ENCODE results near the gene CLIC5. TPM values are rescaled to one million over a fixed set of nuclear protein-coding genes. Genes with fewer than 3 reads are reported as not detected.
A peak's percentile ranks its signal among the peaks of the same experiment; 100 is the strongest.

Gene CLIC5
- polyA plus RNA-seq, 3 donors = not detected

- WGBS (ENCODE audit: insufficient coverage) = 78% methylated on average over 1 of the region's 4 CpGs
- Histone ChIP-seq H3K4me2 (replicated peaks; ENCODE audit: extremely low read depth, low read length, poor library complexity, severe bottlenecking) (no peak overlapping the region), H4K20me1 (ENCODE audit: insufficient read depth, low read length) (no peaks in the 10 kb centered on the region), H3K9ac (ENCODE audit: insufficient read depth, low read length, poor library complexity, severe bottlenecking) (no peak overlapping the region), H3K36me3 (replicated peaks in 1 of 2; ENCODE audit: control insufficient read depth in 1 of 2, insufficient read depth in 2 of 2, low read length in 2 of 2) (no peaks in the 10 kb centered on the region), H2AFZ (ENCODE audit: insufficient read depth, low read depth, low read length, poor library complexity, severe bottlenecking) (no peak overlapping the region), H3K4me3 (replicated peaks in 1 of 3; ENCODE audit: low read depth in 2 of 3, low read length in 3 of 3) (no peak overlapping the region), H3K79me2 (ENCODE audit: insufficient read depth, low read length) (no peaks in the 10 kb centered on the region), H3K9me3 (replicated peaks in 1 of 2; ENCODE audit: control insufficient read depth in 1 of 2, insufficient read depth in 1 of 2, low read length in 2 of 2) (no peaks in the 10 kb centered on the region), H3K27ac (ENCODE audit: low read depth in 1 of 2, low read length in 2 of 2) (no peak overlapping the region), H3K27me3 (ENCODE audit: control insufficient read depth in 2 of 2, insufficient read depth in 2 of 2, low read length in 2 of 2) (no peaks in the 10 kb centered on the region), H3K4me1 (ENCODE audit: control insufficient read depth in 1 of 2, insufficient read depth in 2 of 2, low read length in 2 of 2) (peaks cover 0 to 4% of the 10 kb centered on the region in 2 donors)
- H3K4me3 Mint-ChIP-seq = no peak overlapping the region
- TF ChIP-seq CTCF (IDR thresholded peaks at IDR 0.05) = no peak
- H3K27ac Mint-ChIP-seq = no peak overlapping the region
- no peaks in the 10 kb centered on the region for H3K36me3 Mint-ChIP-seq
- DNase-seq = no peak
- H3K4me1 Mint-ChIP-seq = peaks cover 12% of the 10 kb centered on the region
- intact Hi-C loops (cut with micrococcal nuclease) = no loop called here
- H3K27me3 Mint-ChIP-seq (ENCODE audit: low read depth in 3 of 3) = peaks cover 0 to 2% (median 0%) of the 10 kb centered on the region in 3 donors
- H3K9me3 Mint-ChIP-seq = no peaks in the 10 kb centered on the region
Observed at GRCh38 chr6:45835721-45836437, 179.8 kb downstream of the CLIC5 start.

- no peak overlapping the region for H2AFZ ChIP-seq (ENCODE audit: insufficient read depth, low read depth, low read length, poor library complexity, severe bottlenecking)
- H3K27me3 ChIP-seq (ENCODE audit: control insufficient read depth in 2 of 2, insufficient read depth in 2 of 2, low read length in 2 of 2) = no peaks in the 10 kb centered on the region
- peaks cover 0 to 10% of the 10 kb centered on the region in 2 donors for H3K4me1 ChIP-seq (ENCODE audit: control insufficient read depth in 1 of 2, insufficient read depth in 2 of 2, low read length in 2 of 2)
- Mint-ChIP-seq H3K36me3 (no peaks in the 10 kb centered on the region), H3K9me3 (no peaks in the 10 kb centered on the region), H3K4me1 (peaks cover 16% of the 10 kb centered on the region), H3K27me3 (ENCODE audit: low read depth in 3 of 3) (peaks cover 0 to 2% (median 0%) of the 10 kb centered on the region in 3 donors), H3K27ac (peak overlapping the region in 2 of 7 donors; percentile 72 to 73), H3K4me3 (no peak overlapping the region)
- no peaks in the 10 kb centered on the region for H3K36me3 ChIP-seq (replicated peaks in 1 of 2; ENCODE audit: control insufficient read depth in 1 of 2, insufficient read depth in 2 of 2, low read length in 2 of 2)
- H3K4me3 ChIP-seq (replicated peaks in 1 of 3; ENCODE audit: low read depth in 2 of 3, low read length in 3 of 3) = no peak overlapping the region
- TF ChIP-seq CTCF (IDR thresholded peaks at IDR 0.05) = no peak
- intact Hi-C loops (cut with micrococcal nuclease) = no loop called here
- DNase-seq = no peak
- H3K9me3 ChIP-seq (replicated peaks in 1 of 2; ENCODE audit: control insufficient read depth in 1 of 2, insufficient read depth in 1 of 2, low read length in 2 of 2) = no peaks in the 10 kb centered on the region
- no peak overlapping the region for H3K4me2 ChIP-seq (replicated peaks; ENCODE audit: extremely low read depth, low read length, poor library complexity, severe bottlenecking)
- H3K27ac ChIP-seq (ENCODE audit: low read depth in 1 of 2, low read length in 2 of 2) = no peak overlapping the region
- no peaks in the 10 kb centered on the region for H4K20me1 ChIP-seq (ENCODE audit: insufficient read depth, low read length)
- H3K79me2 ChIP-seq (ENCODE audit: insufficient read depth, low read length) = no peaks in the 10 kb centered on the region
- no peak overlapping the region for H3K9ac ChIP-seq (ENCODE audit: insufficient read depth, low read length, poor library complexity, severe bottlenecking)
- WGBS (ENCODE audit: insufficient coverage) = 40% methylated on average over 1 of the region's 5 CpGs
Observed at GRCh38 chr6:45832063-45832462, 183.6 kb downstream of the CLIC5 start.

Small RNA genes within 50 kb of the gene (small RNA-seq; reads per million reads assigned to genes)
- gene RNU6-754P (ENCODE audit: insufficient read length, low read depth) = not detected

Other genes with a start within 250 kb of the CLIC5 start
- 1 to 10 TPM; 1.1 to 1.7 (median 1.3) TPM for gene ENPP4, start 114.1 kb upstream of the CLIC5 start, polyA plus RNA-seq
- not detected for gene ENPP5, start 155.1 kb upstream of the CLIC5 start, polyA plus RNA-seq

Data from CD14-positive monocyte (primary cell).